Stimulated activated naive CD8-positive, alpha-beta T cell treated with anti-CD3 and anti-CD28 coated beads, Interleukin-15, Interleukin-2, amounts not matched to agents 100 U/mL and 50 U/mL, for 24 hours (primary cell): ENCODE results near the gene PRR33.
A peak's percentile ranks its signal among the peaks of the same experiment; 100 is the strongest.
"Not testable (repeated sequence)": the region's sequence is repeated elsewhere in the genome, so short reads cannot be mapped to it uniquely, and the experiment has no call there.

ENCODE experiments used
- ATAC-seq: fragments of 150-1000 bp; cut with Tn5 transposase; one replicate; pipeline ENCODE4 v1.10.0; 2021
- DNase-seq: peaks from one replicate; pipeline ENCODE4 v3.0.0; 2021

PRR33 gene

DNA sequence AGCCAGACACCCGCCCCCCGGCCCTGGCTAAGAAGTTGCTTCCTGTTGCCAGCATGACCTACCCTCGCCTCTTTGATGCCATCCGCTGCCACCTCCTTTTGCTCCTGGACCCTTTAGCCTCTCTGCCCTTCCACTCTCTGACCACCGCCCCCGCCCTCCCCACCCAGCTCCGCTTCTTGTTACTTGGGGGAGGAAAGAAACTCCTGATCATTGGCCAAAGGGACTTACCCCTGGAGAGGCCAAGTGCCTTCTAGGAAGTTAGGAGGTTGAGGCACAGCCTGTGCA is at the start of gene PRR33:
Gene PRR33, minus strand, starts transcription at position 65 of the 285 bp plus-strand sequence. CDS start 1,311 bp downstream, outside the sequence.
- no peak for ATAC-seq
- no peak for DNase-seq

DNA sequence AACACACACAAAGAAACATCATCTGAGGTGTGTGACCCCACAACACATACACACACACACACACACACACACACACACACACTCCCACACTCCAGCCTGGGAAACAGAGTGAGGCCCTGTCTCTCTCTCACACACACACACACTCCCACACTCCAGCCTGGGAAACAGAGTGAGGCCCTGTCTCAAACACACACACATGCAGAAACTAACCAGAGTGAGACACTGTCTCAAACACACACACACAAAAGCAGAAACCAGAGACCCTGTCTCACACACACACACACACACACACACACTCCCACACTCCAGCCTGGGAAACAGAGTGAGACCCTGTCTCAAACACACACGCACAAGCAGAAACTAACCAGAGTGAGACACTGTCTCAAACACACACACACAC is 48.1 kb upstream of the PRR33 start:
- peak; percentile 35 for ATAC-seq
- not testable (repeated sequence) for DNase-seq

DNA sequence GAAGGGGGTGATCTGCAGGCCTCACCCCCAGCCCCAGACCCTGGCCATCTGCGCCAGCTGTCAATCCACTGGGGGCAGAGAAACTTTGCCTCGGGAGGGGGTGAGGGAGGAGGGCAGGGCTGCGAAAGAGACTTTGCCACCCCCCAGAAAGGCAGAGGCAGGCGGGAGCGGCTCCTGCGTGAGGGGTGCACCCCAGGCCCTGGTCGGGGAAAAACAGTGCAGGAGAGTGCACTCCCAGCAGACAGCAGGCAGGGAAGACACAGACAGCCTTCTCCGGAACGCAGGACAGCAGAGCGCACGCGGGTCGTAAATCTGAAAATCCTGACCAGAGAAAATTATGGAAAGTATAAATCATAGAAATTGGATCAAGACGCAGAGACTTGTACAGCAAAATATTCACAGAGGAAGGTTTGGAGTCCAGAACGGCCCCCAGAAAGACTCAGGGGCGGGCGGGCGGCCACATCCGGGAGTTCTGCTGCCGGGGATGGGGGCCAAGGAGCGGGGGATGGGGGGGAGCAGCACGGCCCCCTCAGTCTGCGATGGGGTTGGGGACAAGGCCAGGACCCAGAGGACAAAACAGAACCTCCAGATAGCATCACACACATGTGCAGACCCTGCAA is 47.4 kb upstream of the PRR33 start:
- DNase-seq (peak; percentile 41), ATAC-seq (no peak)

DNA sequence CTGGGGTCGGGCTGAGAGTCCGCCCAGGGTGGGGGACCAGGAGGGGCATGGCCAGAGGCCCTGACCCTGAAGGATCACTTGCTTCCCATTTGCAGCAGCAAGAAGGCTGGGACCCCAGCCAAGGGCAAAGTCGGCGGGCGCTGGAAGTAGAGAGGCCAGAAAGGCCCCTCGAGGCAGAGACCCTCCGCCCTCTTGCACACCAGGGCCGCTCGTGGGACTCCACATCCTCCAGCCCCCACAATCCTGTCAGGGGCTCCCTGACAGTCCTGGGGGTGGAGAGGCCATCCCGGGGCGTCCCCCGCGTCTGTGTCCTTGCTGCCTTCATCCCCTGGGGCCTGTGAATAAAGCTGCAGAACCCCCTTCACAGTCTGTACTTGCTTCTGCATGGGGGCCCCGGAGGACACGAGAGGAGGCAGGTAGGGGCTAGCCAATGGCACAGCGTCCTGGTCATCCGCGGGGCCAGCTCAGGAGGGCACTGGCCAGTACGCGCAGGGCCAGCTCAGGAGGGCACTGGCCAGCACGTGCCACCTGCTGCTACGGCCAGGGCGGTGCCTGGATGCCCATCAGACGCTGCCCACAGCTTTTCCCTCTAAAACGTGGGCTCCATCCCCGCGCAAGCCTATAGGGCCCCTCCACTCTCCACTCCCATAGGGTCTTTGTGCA is 46.8 kb upstream of the PRR33 start:
- DNase-seq = no peak
- ATAC-seq = no peak

DNA sequence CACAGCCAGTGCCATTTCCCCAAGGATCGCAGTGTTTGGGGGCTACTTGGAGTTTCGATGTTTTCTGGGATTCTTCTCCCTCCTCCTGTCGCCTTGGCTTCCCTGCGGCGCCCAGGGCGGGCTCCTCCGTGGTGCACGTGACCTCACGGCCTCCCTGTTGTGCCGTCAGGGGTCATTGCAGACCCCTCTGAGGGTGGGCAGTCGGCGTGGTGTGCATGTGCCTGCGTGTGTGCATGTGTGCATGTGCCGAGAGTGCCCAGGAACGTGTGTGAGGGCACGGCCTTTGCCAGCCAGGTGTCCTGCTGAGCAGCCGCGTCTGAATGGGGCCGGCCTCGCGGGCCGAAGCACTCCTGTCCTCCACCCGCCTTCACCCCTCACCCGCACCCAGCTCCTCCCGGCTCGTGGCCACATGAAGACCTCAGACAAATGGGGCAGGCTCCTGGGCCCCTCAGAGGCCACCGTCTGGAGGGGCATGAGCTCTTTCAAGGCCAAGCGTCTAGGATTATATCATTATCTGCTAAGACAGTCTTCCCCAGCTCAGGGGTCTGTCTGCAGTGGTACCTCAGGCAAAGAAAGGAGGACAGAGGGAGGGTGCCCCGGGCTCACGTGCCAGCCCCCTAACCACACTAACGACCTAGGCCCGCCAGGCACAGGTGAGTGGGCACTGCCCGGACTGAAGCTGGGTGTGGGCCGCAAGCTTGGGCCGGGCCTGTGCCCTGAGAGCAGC is 46.1 kb upstream of the PRR33 start:
- ATAC-seq (no peak), DNase-seq (no peak)

DNA sequence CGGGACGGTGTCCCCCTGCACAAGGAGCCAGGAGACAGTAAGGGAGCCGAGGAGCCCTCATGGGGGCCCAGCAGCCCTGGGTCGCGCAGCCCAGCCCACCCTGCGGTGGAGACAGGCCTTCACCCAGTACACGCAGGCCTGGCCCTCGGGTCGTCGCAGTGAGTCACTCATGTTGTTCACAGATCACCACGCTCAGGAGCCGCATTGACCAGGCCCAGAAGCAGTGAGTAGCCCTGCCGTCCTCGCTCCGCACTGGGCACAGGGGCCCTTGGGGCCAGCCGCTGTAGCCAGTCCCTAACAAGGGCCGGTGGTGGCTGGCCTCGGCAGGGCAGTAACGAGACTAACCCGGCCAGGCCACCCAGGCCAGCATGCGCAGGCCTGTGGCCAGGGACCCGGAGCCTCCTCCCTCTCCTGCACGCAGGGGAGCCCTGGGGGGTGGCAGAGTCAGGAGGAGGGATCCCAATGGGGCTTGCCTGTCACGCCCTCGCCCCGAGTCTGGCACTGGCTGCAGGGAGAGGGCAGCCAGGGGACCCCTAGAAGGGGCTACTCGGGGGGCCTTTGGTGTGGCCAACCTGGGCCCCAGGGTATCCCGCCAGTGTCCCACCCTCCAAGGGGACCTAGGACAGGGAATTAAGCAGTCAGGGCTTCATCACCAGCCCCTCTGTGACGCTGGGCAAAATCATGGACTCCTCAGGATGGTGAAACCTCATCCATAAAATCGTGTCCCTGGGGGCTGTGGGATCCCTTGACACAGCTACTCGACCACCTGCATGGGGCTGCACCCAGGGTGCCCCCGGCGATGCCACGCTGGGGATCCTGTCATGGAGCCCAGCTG is 45.3 kb upstream of the PRR33 start:
- no peak for ATAC-seq
- no peak for DNase-seq

DNA sequence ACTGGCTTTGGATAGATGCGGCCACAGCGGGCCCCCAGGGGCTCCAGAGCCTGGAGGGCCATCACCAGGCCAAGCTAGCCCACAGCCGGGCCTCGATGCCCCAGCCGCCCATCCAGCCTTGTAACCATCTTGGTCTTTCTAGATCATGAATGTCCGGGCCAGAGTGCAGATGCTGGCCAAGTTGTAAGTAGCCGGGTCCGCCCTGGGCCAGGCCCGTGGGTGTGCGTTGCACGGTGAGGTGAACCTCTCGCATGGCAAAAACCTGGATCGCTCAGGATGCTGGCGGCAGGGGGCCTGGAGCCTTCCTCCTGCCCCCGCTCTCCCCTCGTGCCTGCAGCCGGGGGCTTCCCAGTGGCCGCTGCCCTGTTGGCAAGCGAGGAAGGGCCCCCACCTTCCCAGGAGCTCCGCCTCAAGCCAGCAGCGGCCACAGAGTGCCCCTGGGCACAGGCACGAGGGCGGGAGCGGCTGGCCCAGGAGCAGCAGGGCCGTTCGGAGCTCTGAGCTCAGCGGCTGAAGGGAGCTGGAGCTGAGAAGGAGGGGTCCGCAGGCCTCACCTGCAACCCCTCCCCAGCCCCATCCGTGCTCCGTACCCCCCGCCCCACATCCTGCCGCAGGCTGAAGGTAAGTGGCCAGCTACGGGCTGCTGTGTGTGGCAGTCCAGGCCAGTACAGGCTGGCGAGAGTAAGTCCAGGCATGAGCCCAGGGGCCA is 44.5 kb upstream of the PRR33 start:
- no peak for DNase-seq
- ATAC-seq = no peak

DNA sequence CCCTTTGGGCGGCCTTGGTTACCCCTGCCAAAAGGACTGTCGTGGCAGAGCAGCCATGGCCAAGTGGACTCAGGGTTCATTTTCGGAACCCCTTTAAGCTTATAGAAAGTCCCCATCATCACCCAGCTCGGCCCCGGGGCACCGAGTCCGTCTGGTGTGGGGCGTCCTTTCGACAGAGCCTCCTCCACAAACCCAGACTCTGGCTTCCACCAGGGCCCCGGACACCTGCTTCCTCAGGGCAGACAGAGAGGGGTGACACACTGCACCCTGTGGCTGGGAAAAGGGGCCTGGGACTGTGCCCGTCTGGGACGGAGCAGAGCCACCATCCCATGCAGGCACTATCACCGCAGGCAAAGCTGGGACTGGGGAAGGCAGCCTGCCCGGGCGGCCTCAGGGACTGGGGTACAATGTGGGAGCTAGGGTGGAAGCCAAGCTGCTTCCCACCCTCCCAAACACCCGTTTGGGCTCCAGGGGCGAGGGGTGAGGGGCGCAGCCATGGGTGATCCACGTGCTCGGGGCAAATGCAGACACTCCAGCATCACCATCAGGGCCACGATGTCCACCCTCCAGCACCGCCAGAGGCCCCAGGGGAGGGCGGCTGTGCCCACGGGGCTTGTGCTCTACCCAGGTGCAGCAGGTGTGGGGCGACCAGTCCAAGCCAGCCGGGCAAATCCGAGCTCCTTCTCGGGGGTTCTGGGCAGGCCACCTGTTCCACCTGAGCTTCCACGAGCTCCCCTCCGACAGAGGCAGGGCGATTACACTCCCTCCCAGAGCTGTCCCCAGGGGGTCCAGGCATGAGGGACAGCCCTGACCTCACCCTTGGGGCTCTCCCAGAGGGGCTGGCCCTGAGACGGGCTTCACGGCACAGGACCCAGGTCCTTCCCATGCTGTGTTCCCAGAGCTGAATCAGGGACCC is 43.7 kb upstream of the PRR33 start:
- ATAC-seq = no peak
- no peak for DNase-seq

DNA sequence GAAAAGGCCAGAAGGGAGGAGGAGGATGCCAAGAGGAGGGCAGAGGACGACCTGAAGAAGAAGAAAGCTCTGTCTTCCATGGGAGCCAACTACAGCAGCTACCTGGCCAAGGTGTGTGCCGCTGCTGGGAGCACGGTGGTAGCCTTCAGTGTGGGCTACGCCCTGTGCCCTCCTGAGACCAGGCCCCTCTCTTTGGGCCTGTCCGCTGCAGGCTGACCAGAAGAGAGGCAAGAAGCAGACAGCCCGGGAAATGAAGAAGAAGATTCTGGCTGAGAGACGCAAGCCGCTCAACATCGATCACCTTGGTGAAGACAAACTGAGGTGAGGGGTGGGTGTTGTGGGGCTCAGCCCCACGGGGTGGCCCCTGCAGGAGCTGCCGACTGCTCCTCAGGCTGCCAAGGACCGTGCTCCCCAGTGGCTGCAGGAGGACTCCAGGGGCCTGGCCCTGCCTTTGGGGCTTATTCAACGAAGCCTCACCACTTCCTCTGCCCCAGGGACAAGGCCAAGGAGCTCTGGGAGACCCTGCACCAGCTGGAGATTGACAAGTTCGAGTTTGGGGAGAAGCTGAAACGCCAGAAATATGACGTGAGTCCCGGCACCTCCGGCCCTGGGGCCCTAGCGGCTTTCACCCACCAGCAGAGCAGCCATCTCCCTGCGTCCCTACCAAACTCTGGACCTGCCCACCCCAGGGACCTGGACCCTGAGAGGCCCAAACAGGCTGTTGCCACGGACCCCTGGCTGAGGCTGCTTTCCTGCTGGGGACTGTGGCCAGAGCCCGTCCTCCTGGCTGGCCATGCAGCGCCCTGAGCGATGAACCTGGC is 42.9 kb upstream of the PRR33 start:
- ATAC-seq (no peak), DNase-seq (no peak)

DNA sequence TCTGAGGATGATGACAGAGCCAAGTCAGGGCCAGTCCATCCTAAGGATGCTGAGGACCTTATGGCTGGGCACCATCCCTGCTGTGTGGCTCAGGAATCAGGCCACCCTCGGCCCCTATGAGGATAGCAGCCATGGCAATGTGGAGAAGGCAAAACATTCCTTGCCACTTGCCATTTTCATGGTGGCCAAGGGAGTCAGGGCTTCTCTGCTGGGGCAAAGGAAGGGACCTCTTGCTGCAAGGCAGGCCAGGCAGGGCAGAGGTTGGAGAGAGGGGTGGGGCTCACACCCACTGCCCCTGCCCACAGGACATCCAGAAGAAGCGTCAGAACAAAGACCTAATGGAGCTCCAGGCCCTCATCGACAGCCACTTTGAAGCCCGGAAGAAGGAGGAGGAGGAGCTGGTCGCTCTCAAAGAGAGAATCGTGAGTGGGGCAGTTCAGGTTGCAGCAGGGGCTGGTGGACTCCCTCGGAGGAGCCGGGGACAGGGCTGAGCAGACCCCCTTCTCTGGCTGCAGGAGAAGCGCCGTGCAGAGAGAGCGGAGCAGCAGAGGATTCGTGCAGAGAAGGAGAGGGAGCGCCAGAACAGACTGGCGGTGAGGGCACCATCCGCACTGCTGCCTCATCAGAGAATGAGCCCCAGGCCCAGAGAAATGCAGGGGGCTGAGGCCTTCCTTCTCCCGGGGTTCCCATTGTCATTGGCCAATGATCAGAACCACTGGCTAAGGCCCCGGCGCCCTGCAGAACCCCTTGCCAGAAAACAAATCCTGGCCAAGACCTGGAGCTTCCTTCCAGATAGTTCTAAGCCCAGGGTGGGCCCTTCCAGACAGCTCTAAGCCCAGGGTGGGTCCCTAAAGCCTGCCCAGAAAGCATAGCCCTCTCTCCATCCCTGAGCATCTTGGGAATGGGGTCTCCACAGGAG is 42.0 kb upstream of the PRR33 start:
- ATAC-seq (no peak), DNase-seq (no peak)

DNA sequence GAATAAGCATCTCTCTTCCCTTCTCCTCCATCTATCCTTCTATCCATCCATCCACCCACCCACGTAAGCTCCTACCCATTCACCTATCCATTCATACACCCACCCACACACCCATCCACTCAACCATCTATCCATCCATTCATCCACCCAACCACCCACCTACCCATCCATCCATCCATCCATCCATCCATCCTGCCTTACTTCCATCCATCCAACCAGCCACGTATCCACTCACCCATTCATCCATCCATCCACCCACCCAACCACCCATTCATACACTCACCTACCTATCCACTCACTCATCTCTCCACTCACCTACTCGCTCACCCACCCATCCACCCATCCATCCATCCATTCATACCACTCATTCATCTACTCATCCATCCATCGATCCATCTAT is 41.0 kb upstream of the PRR33 start:
- DNase-seq (no peak), ATAC-seq (no peak)

DNA sequence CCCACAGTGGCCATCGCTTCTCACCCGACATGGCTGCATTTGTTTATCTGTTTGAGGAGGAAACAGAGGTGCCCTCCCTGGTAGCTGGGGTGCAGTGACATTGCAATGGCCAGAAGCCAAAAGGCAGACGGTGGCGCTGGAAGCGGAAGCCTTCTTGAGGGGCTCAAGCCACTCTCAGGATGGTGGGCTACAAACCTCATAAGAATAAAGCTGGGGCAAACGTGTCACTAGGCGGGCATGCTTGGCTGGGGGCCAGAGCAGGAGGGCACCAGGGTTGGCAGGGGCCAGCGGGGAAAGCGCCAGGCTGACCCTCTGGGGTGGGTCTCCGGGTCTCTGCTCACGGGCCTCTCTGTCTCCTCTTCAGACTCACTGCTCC is 40.4 kb upstream of the PRR33 start:
- DNase-seq (no peak), ATAC-seq (no peak)

DNA sequence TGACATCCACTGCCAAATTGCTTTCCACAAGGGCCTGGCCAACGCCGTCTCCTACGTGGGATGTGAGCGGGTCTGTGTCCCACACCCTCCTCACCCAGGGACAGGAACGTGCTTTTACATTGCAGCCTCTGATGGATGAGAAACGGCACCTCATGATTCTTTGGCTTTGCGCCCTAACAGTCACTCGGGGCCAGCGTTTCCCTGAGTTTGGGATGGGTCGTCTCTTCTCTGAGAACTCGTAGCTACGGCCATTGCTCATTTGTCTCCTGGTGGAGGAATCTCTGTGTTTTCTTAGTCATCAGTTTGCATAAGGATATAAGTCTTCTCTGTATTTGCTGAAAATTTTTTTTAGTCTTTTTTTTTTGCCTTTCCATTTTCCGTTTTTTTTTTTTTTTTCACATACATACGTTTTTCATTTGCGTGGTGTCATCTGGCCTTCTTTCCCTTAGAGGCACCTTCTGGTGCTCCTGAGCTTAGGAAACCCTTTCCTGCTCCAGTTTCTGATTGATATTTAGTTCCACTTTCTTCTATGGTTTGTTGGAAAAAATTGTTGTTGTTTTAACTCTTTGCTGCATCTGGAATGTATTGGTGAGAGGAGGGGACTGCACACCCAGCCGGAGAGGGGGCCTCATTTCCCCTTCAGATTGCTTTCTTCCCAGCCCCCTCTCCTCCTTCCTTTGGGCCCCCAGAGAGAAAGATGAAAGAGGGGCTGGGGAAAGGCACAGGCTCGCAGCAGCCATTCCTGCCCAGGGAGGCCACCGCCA is 39.8 kb upstream of the PRR33 start:
- DNase-seq (no peak), ATAC-seq (no peak)

DNA sequence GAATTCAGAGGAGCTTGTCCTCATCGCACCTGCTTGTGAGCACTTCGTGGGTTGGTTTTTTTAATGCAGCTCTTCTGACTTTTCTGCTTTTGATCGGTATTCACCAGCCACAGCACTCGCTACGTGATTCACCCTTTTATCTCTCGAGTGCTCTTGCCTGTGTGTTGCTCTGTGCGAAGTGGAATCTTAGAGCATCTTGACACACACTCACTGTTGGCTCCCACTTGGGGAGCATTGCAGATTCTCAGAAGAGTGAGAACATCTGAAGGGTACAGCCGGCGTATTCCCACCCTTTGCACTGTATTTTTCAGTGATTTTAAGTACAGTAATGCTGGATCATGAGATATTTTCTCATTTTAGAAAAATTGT is 38.8 kb upstream of the PRR33 start:
- DNase-seq (no peak), ATAC-seq (no peak)

DNA sequence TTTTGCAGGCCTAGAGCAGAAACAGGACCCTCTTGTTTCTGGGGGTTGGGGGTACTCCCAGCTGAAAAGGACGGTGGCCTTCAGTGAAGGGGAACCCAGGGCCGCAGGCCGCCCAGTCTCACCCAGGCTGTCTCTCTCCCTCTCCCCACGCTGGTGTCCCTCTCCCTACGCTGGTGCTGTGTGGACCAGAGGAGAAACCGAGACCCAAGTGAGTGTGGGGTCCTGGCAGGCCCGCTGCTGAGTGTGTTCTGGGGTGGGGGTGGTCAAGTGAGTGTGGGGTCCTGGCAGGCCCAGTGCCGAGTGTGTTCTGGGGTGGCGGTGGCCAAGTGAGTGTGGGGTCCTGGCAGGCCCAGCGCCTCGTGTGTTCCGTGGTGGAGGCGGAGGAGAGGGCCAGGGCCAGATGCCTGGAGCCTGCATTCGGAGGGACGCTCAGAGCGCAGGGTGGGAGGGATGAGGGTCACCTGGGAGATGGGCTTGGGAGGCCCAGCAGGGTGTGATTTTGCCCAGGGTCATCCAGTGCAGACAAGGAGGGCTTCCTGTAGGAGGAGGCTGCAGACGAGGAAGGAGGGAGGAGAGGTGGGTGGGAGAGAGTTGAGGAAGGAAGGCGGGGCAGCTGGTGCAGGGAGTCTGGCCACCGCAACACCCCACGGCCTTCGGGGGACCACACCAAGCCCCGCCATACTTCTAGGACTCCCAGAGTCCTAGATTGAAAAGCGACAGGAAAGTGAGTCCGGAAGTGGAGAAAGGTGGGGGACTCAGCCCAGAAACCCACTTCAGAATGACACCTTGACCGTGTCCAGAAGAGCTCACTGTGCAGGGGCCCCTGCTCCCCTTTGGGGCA is 38.1 kb upstream of the PRR33 start:
- ATAC-seq (no peak), DNase-seq (no peak)

DNA sequence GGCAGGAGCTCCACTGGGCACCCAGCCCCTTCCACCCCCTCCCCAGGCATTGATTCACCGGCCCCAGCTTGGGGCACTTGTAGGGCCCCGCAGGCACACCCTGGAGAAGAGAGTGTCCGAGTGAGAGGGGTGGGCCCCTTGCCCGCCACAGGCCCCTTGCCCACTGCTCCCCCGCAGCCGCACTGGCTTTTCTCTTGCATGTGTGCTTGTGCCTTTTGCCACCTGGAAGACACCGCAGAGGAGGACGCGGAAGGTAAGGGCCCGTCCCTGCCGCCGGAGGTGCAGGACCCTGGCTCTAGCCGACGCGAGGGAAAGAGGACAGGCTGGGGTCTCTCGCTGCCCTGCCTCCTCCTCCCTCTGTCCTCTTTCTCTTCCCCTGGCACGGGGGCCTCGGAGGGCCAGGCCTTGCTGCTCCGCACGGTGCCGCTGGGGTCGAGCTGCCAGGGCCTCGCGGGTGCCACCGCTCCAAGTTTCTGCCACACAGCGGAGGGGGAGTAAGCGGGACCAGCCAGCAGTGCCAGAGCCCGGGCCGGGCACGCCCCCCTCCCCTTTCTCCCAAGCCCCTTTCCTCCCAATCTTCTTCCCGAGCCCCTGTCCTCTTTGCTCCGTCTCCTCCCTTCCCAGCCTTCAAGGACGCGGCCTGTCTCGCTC is 37.3 kb upstream of the PRR33 start:
- ATAC-seq = no peak
- DNase-seq = no peak

DNA sequence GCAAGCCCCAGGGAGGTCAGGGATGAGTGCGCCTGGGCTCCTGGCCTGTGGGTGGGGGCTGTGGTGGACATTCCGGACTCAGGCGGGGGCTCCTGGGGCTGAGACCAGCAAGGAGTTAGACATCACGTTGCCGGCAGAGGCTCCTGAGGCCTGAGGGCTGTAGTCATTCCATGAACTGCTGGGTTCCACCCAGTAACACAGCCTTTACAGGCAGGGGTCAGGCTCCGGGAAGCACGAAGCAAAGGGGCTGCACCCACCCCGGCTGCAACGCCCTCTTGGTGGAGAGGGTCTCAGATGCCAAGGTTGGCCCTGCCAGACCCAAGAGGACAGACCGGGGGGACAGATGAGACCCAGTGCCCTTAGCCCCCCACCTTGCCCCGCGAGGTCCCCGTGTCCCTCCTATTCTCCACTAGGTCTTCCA is 36.8 kb upstream of the PRR33 start:
- DNase-seq = no peak

More for the DNA sequence above, 36.8 kb upstream of the PRR33 start:
- ATAC-seq = no peak
